SU-DHL-6 (cell line): Measurements from ENCODE around the gene OR10R2.
"Not testable (repeated sequence)": the region's sequence is repeated elsewhere in the genome, so short reads cannot be mapped to it uniquely, and the experiment has no call there.

ENCODE experiments used
- H2AFZ ChIP-seq: fragments of 200-600 bp; sonication (generic); 2 replicates; pipeline ENCODE4 v1.6.1; 2014; ENCODE audit warnings: low read depth, mild to moderate bottlenecking, moderate library complexity, mixed read lengths, antibody characterized with exemption, low read length; ENCODE audit not compliant: severe bottlenecking
- H3F3A ChIP-seq: fragments of 200-600 bp; shearing (Covaris generic); 2 replicates; pipeline ENCODE4 v1.6.0; 2016; ENCODE audit warnings: antibody characterized with exemption, mild to moderate bottlenecking; ENCODE audit not compliant: insufficient read depth
- H3K27ac ChIP-seq: fragments of 200-600 bp; sonication (generic); 2 replicates; pipeline ENCODE4 v1.5.1; 2016; ENCODE audit warnings: low read depth, mild to moderate bottlenecking, low read length, moderate library complexity, mixed read lengths
- H3K27me3 ChIP-seq: fragments of 200-600 bp; sonication (generic), shearing (Covaris generic); 2 replicates; pipeline ENCODE4 v1.6.0; 2014; ENCODE audit warnings: mild to moderate bottlenecking, low read length
- H3K36me3 ChIP-seq: fragments of 200-600 bp; sonication (generic); 2 replicates; pipeline ENCODE4 v1.6.1; 2014; ENCODE audit warnings: mild to moderate bottlenecking, low read length, mixed read lengths
- H3K4me2 ChIP-seq: fragments of 300-600, 200-600 bp; shearing (Covaris generic), sonication (generic); 2 replicates; pipeline ENCODE4 v1.6.0; 2014; ENCODE audit warnings: low read length, low read depth, mild to moderate bottlenecking; ENCODE audit not compliant: poor library complexity, severe bottlenecking
- H3K4me3 ChIP-seq: fragments of 200-600 bp; sonication (generic); 2 replicates; pipeline ENCODE4 v1.5.1; 2014; ENCODE audit warnings: antibody characterized with exemption, low read length, mild to moderate bottlenecking, mixed read lengths; ENCODE audit not compliant: insufficient read depth, poor library complexity, severe bottlenecking
- H3K79me2 ChIP-seq: fragments of 200-600 bp; sonication (generic); 2 replicates; pipeline ENCODE4 v1.6.1; 2014; ENCODE audit warnings: mild to moderate bottlenecking, low read length, moderate library complexity; ENCODE audit not compliant: insufficient read depth
- H3K9ac ChIP-seq: fragments of 200-600 bp; sonication (generic); 2 replicates; pipeline ENCODE4 v1.7.0; 2014; ENCODE audit warnings: mild to moderate bottlenecking, low read length
- H3K9me2 ChIP-seq: fragments of 200-600 bp; sonication (generic); replicated peaks from 2 replicates; pipeline ENCODE4 v1.6.1; 2014; ENCODE audit warnings: low read length; ENCODE audit not compliant: insufficient read depth
- H3K9me3 ChIP-seq: fragments of 200-600 bp; sonication (generic); 2 replicates; pipeline ENCODE4 v1.6.1; 2014; ENCODE audit warnings: low read length, mixed read lengths; ENCODE audit not compliant: insufficient read depth
- H4K20me1 ChIP-seq: fragments of 200-600 bp; sonication (generic); 2 replicates; pipeline ENCODE4 v1.6.1; 2014; ENCODE audit warnings: low read depth, mild to moderate bottlenecking, antibody characterized with exemption, low read length, moderate library complexity, mixed read lengths
- CTCF ChIP-seq: fragments of 200-600 bp; sonication (generic); IDR thresholded peaks from one replicate; pipeline ENCODE4 v1.5.1; 2017; ENCODE audit warnings: antibody characterized with exemption, mild to moderate bottlenecking, low read length, moderate library complexity; ENCODE audit not compliant: insufficient read depth, poor library complexity, severe bottlenecking
- EZH2phosphoT487 ChIP-seq: fragments of 200-600 bp; sonication (generic), shearing (Covaris generic); conservative IDR thresholded peaks from 2 replicates; pipeline ENCODE4 v1.6.1; 2018; ENCODE audit warnings: mild to moderate bottlenecking, antibody characterized with exemption, low read length, moderate library complexity, mixed read lengths

OR10R2 gene

GRCh38 chr1:158471920-158472319, at the start of gene OR10R2:
TSS of gene OR10R2 (plus strand) at chr1:158472220. CDS start at chr1:158472326, 106 bp downstream.
- H3K27ac ChIP-seq: no peak within 1 kb of the TSS
- no peaks in the 10 kb centered on the region for H4K20me1 ChIP-seq
- no peaks in the 10 kb centered on the region for H3K9me2 ChIP-seq
- H3K4me2 ChIP-seq: no peak within 1 kb of the TSS
- no peaks in the 10 kb centered on the region for H3F3A ChIP-seq
- H3K4me3 ChIP-seq: no peak within 1 kb of the TSS
- no peaks in the 10 kb centered on the region for H3K9me3 ChIP-seq
- H2AFZ ChIP-seq: no peak within 1 kb of the TSS
- TF ChIP-seq EZH2phosphoT487 (no peak), CTCF (no peak)
- no peak within 1 kb of the TSS for H3K9ac ChIP-seq
- H3K79me2 ChIP-seq: no peaks in the 10 kb centered on the region
- no peaks in the 10 kb centered on the region for H3K36me3 ChIP-seq
- H3K27me3 ChIP-seq: no peaks in the 10 kb centered on the region

- Histone ChIP-seq H3F3A (no peaks in the 10 kb centered on the region), H3K36me3 (no peaks in the 10 kb centered on the region), H3K79me2 (no peaks in the 10 kb centered on the region), H3K27me3 (no peaks in the 10 kb centered on the region), H3K4me2 (no peak overlapping the region), H3K9me2 (no peaks in the 10 kb centered on the region), H3K9ac (no peak overlapping the region), H2AFZ (no peak overlapping the region), H3K4me3 (no peak overlapping the region), H3K9me3 (no peaks in the 10 kb centered on the region), H4K20me1 (no peaks in the 10 kb centered on the region), H3K27ac (no peak overlapping the region)
- TF ChIP-seq EZH2phosphoT487 (no peak), CTCF (no peak)
These were observed 47.0 kb upstream of the OR10R2 start for GRCh38 chr1:158425027-158425426.

GRCh38 chr1:158426137-158426536, 45.9 kb upstream of the OR10R2 start, which contains the start of gene OR10K2:
TSS of gene OR10K2 (minus strand) at chr1:158426237. CDS start at chr1:158420866, 5,371 bp downstream.
- H2AFZ ChIP-seq: no peak within 1 kb of the TSS
- no peaks in the 10 kb centered on the region for H3K36me3 ChIP-seq
- no peaks in the 10 kb centered on the region for H3K9me2 ChIP-seq
- H3F3A ChIP-seq: no peaks in the 10 kb centered on the region
- no peaks in the 10 kb centered on the region for H3K79me2 ChIP-seq
- TF ChIP-seq EZH2phosphoT487 (no peak), CTCF (no peak)
- no peaks in the 10 kb centered on the region for H4K20me1 ChIP-seq
- no peaks in the 10 kb centered on the region for H3K27me3 ChIP-seq
- no peak within 1 kb of the TSS for H3K4me2 ChIP-seq
- H3K4me3 ChIP-seq: no peak within 1 kb of the TSS
- no peak within 1 kb of the TSS for H3K9ac ChIP-seq
- no peak within 1 kb of the TSS for H3K27ac ChIP-seq
- no peaks in the 10 kb centered on the region for H3K9me3 ChIP-seq

- H3K27ac ChIP-seq, H3K36me3 ChIP-seq, H3K4me2 ChIP-seq, H3K79me2 ChIP-seq, H3K9me2 ChIP-seq, H3F3A ChIP-seq, H3K4me3 ChIP-seq, H2AFZ ChIP-seq, H3K9ac ChIP-seq, H3K9me3 ChIP-seq, H4K20me1 ChIP-seq, H3K27me3 ChIP-seq: not testable (repeated sequence)
These were observed 41.9 kb upstream of the OR10R2 start for GRCh38 chr1:158430163-158430562.
